ENCODE results near the gene IFT172.

The IFT172 gene

DNA sequence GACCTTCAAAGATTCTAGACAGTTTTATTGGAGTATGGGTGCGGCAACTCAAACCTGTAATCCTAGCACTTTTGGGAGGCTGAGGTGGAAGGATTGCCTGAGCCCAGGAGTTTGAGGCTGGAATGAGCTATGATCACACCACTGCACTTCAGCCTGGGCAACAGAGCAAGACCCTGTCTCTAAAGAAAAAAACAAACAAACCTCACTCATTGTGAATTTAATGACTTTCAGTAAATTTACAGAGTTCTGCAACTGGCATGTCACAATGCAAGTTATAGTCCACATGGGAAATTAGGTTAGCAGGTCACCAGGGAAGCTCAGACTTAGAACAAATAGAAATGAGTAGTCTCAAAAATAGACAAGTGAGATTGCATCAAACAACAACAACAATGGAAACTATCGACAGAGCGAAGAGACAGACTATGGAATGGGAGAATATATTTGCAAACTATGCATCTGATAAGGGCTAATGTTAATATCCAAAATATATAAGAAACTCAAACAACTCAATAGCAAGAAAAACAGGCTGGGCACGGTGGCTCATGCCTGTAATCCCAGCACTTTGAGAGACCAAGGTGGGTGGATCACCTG lies 67.8 kb downstream of the IFT172 start:
- no peak for DNase-seq (ENCODE audit: low read depth in 1 of 2, low spot score in 1 of 2)
- Histone ChIP-seq H3K4me3 (replicated peaks; ENCODE audit: insufficient read depth, low read length) (no peak overlapping the region), H3K27me3 (ENCODE audit: insufficient read depth, poor library complexity, severe bottlenecking) (no peaks in the 10 kb centered on the region), H3K27ac (replicated peaks) (no peak overlapping the region)
- TF ChIP-seq REST (IDR thresholded peaks at IDR 0.05; ENCODE audit: insufficient replicate concordance, low read depth) (no peak), GABPA (IDR thresholded peaks at IDR 0.05; ENCODE audit: low read depth) (no peak), SPI1 (IDR thresholded peaks at IDR 0.05; ENCODE audit: borderline replicate concordance, low read depth) (no peak), POLR2AphosphoS5 (IDR thresholded peaks at IDR 0.05; ENCODE audit: low read depth) (no peak)
- TF ChIP-seq, protein P1, sequence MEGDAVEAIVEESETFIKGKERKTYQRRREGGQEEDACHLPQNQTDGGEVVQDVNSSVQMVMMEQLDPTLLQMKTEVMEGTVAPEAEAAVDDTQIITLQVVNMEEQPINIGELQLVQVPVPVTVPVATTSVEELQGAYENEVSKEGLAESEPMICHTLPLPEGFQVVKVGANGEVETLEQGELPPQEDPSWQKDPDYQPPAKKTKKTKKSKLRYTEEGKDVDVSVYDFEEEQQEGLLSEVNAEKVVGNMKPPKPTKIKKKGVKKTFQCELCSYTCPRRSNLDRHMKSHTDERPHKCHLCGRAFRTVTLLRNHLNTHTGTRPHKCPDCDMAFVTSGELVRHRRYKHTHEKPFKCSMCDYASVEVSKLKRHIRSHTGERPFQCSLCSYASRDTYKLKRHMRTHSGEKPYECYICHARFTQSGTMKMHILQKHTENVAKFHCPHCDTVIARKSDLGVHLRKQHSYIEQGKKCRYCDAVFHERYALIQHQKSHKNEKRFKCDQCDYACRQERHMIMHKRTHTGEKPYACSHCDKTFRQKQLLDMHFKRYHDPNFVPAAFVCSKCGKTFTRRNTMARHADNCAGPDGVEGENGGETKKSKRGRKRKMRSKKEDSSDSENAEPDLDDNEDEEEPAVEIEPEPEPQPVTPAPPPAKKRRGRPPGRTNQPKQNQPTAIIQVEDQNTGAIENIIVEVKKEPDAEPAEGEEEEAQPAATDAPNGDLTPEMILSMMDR (IDR thresholded peaks at IDR 0.05; ENCODE audit: insufficient read depth, low read length), result no peak

DNA sequence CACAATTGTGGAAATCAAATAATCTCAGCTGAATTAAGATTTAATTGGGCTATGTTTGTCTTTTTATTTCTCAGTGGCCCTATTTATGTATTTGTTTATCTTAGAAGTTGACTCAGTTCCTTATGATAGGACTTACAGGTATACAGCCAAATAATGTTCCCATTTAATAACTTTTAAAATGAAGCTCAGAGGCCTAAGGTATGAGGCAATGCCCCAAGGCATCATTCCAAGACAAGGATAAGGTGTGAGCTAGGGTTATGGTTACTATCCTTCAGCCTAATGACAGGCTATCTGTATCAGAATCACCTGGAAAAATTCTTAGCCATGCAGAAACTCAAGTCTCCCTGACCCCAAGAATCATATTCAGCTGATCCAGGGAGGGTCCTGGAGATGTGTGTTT lies 68.5 kb downstream of the IFT172 start:
- no peak for TF ChIP-seq POLR2AphosphoS5 (IDR thresholded peaks at IDR 0.05; ENCODE audit: low read depth)
- TF ChIP-seq SPI1 (IDR thresholded peaks at IDR 0.05; ENCODE audit: borderline replicate concordance, low read depth), result no peak
- TF ChIP-seq GABPA (IDR thresholded peaks at IDR 0.05; ENCODE audit: low read depth), result no peak
- TF ChIP-seq REST (IDR thresholded peaks at IDR 0.05; ENCODE audit: insufficient replicate concordance, low read depth), result no peak
- TF ChIP-seq, protein P1 (IDR thresholded peaks at IDR 0.05; ENCODE audit: insufficient read depth, low read length), result no peak
- Histone ChIP-seq H3K27me3 (ENCODE audit: insufficient read depth, poor library complexity, severe bottlenecking) (no peaks in the 10 kb centered on the region), H3K27ac (replicated peaks) (no peak overlapping the region), H3K4me3 (replicated peaks; ENCODE audit: insufficient read depth, low read length) (no peak overlapping the region)
- no peak for DNase-seq (ENCODE audit: low read depth in 1 of 2, low spot score in 1 of 2)

- no peak for TF ChIP-seq POLR2AphosphoS5 (IDR thresholded peaks at IDR 0.05; ENCODE audit: low read depth)
- TF ChIP-seq, protein P1 (IDR thresholded peaks at IDR 0.05; ENCODE audit: insufficient read depth, low read length), result no peak
- TF ChIP-seq SPI1 (IDR thresholded peaks at IDR 0.05; ENCODE audit: borderline replicate concordance, low read depth), result no peak
- no peak for TF ChIP-seq REST (IDR thresholded peaks at IDR 0.05; ENCODE audit: insufficient replicate concordance, low read depth)
- TF ChIP-seq GABPA (IDR thresholded peaks at IDR 0.05; ENCODE audit: low read depth), result no peak
- no peak for DNase-seq (ENCODE audit: low read depth in 1 of 2, low spot score in 1 of 2)
- Histone ChIP-seq H3K4me3 (replicated peaks; ENCODE audit: insufficient read depth, low read length) (no peak overlapping the region), H3K27me3 (ENCODE audit: insufficient read depth, poor library complexity, severe bottlenecking) (no peaks in the 10 kb centered on the region), H3K27ac (replicated peaks) (no peak overlapping the region)
These were observed 73.4 kb downstream of the IFT172 start for GRCh38 chr2:27416151-27416550.
